ENCODE measurements around the gene TMEM97. TPM values are rescaled to one million over a fixed set of nuclear protein-coding genes. Genes with fewer than 3 reads are reported as not detected.

Gene TMEM97
- total RNA-seq, 4 donors from 2014 or later, result 5.1 to 7.2 (median 6.6) TPM

- no peak for DNase-seq
- in situ Hi-C loops (cut with MboI; ENCODE audit: low sequenced_read_pairs in 4 of 4), result no loop called here
- Histone ChIP-seq H3K4me3 (peak overlapping the region; percentile 64 to 88 (median 71)), H3K9me3 (no peaks in the 10 kb centered on the region), H3K4me1 (peaks cover 16 to 19% of the 10 kb centered on the region in 2 donors), H3K36me3 (no peaks in the 10 kb centered on the region), H3K27ac (peak overlapping the region; percentile 79 to 91 (median 85)), H3K27me3 (no peaks in the 10 kb centered on the region)
- no peak for TF ChIP-seq POLR2A (IDR thresholded peaks at IDR 0.05)
- TF ChIP-seq, protein P1, sequence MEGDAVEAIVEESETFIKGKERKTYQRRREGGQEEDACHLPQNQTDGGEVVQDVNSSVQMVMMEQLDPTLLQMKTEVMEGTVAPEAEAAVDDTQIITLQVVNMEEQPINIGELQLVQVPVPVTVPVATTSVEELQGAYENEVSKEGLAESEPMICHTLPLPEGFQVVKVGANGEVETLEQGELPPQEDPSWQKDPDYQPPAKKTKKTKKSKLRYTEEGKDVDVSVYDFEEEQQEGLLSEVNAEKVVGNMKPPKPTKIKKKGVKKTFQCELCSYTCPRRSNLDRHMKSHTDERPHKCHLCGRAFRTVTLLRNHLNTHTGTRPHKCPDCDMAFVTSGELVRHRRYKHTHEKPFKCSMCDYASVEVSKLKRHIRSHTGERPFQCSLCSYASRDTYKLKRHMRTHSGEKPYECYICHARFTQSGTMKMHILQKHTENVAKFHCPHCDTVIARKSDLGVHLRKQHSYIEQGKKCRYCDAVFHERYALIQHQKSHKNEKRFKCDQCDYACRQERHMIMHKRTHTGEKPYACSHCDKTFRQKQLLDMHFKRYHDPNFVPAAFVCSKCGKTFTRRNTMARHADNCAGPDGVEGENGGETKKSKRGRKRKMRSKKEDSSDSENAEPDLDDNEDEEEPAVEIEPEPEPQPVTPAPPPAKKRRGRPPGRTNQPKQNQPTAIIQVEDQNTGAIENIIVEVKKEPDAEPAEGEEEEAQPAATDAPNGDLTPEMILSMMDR (IDR thresholded peaks at IDR 0.05 in 4 of 5, conservative IDR thresholded peaks at IDR 0.05 in 1 of 5), result no peak
- intact Hi-C loops (cut with DNase I; ENCODE audit: low total_unique reads), result loop anchor here (1.0 kb wide), 2 partner anchors 16 to 38 kb away; partner anchors contain the start of genes IFT20, POLDIP2 and TNFAIP1
- ATAC-seq, result no peak
Measured at GRCh38 chr17:28319598-28319935, 567 bp downstream of the TMEM97 start.

- Histone ChIP-seq H3K4me3 (peak overlapping the region in 1 of 4 donors; percentile 70), H3K36me3 (no peaks in the 10 kb centered on the region), H3K4me1 (peaks cover 16 to 19% of the 10 kb centered on the region in 2 donors), H3K27ac (peak overlapping the region in 1 of 4 donors; percentile 91), H3K27me3 (no peaks in the 10 kb centered on the region), H3K9me3 (no peaks in the 10 kb centered on the region)
- DNase-seq (no peak), ATAC-seq (no peak)
- intact Hi-C loops (cut with DNase I; ENCODE audit: low total_unique reads) (no loop called here), in situ Hi-C loops (cut with MboI; ENCODE audit: low sequenced_read_pairs in 4 of 4) (no loop called here)
- TF ChIP-seq POLR2A (IDR thresholded peaks at IDR 0.05), result no peak
- TF ChIP-seq, protein P1 (IDR thresholded peaks at IDR 0.05 in 4 of 5, conservative IDR thresholded peaks at IDR 0.05 in 1 of 5), result no peak
Measured at GRCh38 chr17:28320215-28321061, 1.4 kb downstream of the TMEM97 start.

GRCh38 chr17:28324267-28324745 lies 5.3 kb downstream of the TMEM97 start:
- Histone ChIP-seq H3K9me3 (no peaks in the 10 kb centered on the region), H3K4me3 (no peak overlapping the region), H3K27ac (no peak overlapping the region), H3K36me3 (peaks cover 0 to 26% of the 10 kb centered on the region in 2 donors), H3K27me3 (no peaks in the 10 kb centered on the region), H3K4me1 (peaks cover 10% of the 10 kb centered on the region in 2 donors)
- intact Hi-C loops (cut with DNase I; ENCODE audit: low total_unique reads) (no loop called here), in situ Hi-C loops (cut with MboI; ENCODE audit: low sequenced_read_pairs in 4 of 4) (no loop called here)
- ATAC-seq (no peak), DNase-seq (no peak)
- TF ChIP-seq, protein P1 (IDR thresholded peaks at IDR 0.05 in 4 of 5, conservative IDR thresholded peaks at IDR 0.05 in 1 of 5), result no peak
- no peak for TF ChIP-seq POLR2A (IDR thresholded peaks at IDR 0.05)

DNA sequence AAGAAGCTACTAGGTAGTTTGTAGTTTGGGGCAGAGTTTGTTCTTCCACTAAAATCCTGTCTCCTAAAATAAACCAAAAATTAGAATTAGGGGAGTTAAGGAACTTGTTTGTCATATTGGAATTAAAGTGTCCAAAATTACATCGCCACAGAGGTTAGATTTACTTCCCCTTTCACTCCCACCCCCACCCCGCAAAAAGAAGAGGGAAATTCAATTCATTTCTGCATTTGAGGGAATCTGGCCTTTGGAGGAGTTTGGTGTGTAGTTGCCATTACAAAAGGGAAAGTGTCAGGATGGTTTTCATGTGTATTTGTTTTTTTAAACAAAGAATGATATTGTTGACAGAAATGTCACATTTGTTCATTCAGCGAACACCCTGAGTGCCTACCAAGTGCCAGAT lies 5.8 kb downstream of the TMEM97 start:
- H3K36me3 ChIP-seq, result peaks cover 0 to 31% of the 10 kb centered on the region in 2 donors
- no peak overlapping the region for H3K27ac ChIP-seq
- ATAC-seq (no peak), DNase-seq (no peak)
- intact Hi-C loops (cut with DNase I; ENCODE audit: low total_unique reads), result no loop called here
- peaks cover 5 to 6% of the 10 kb centered on the region in 2 donors for H3K4me1 ChIP-seq
- in situ Hi-C loops (cut with MboI; ENCODE audit: low sequenced_read_pairs in 4 of 4), result loop anchor here in 2 of 4 donors (25.0 kb wide), 1 partner anchor 638 kb away; the partner anchor contains the start of gene PHF12 (in 2 of the 2)
- TF ChIP-seq, protein P1 (IDR thresholded peaks at IDR 0.05 in 4 of 5, conservative IDR thresholded peaks at IDR 0.05 in 1 of 5), result no peak
- TF ChIP-seq POLR2A (IDR thresholded peaks at IDR 0.05), result no peak
- H3K27me3 ChIP-seq, result no peaks in the 10 kb centered on the region
- no peaks in the 10 kb centered on the region for H3K9me3 ChIP-seq
- H3K4me3 ChIP-seq, result no peak overlapping the region
